ENCODE results near the gene OR2A25.
"Not testable (repeated sequence)": the region's sequence is repeated elsewhere in the genome, so short reads cannot be mapped to it uniquely, and the experiment has no call there.

- not testable (repeated sequence) for TF ChIP-seq CTCF (IDR thresholded peaks at IDR 0.05 in 8 of 11, conservative IDR thresholded peaks at IDR 0.05 in 3 of 11); POLR2AphosphoS5 (IDR thresholded peaks at IDR 0.05); POLR2A (IDR thresholded peaks at IDR 0.05)
Measured at GRCh38 chr7:144050884-144051283, 18.7 kb upstream of the OR2A25 start.
